UCSD-AML1 (cell line): ENCODE results near the gene P3H4.

Experiments used
- DNase-seq: peaks from one replicate; lab custom pipeline; 2025; ENCODE audit not compliant: unreplicated experiment; lab: John Stamatoyannopoulos, UW

P3H4 gene

GRCh38 chr17:41822216-41823140 lies 10.7 kb upstream of the P3H4 start:
- no peak for DNase-seq

- no peak for DNase-seq
Measured at GRCh38 chr17:41821776-41822175, 10.0 kb upstream of the P3H4 start.

GRCh38 chr17:41818024-41818423 lies 6.3 kb upstream of the P3H4 start:
- no peak for DNase-seq

GRCh38 chr17:41816637-41817320 lies 5.0 kb upstream of the P3H4 start:
- DNase-seq: no peak

- DNase-seq: no peak
Measured at GRCh38 chr17:41814195-41814594, 2.4 kb upstream of the P3H4 start.

GRCh38 chr17:41813699-41814124 lies 2.0 kb upstream of the P3H4 start:
- DNase-seq: no peak

- DNase-seq: no peak
Measured at GRCh38 chr17:41813152-41813680, 1.5 kb upstream of the P3H4 start.

GRCh38 chr17:41812381-41813151 lies 817 bp upstream of the P3H4 start, which contains the start of gene FKBP10:
FKBP10 (plus strand) TSS chr17:41813004; CDS start chr17:41813035, 31 bp downstream.
- DNase-seq: peak; percentile 80

- no peak for DNase-seq
Measured at GRCh38 chr17:41810659-41811548, 845 bp downstream of the P3H4 start.

GRCh38 chr17:41806685-41807445 lies 4.9 kb downstream of the P3H4 start:
- DNase-seq: no peak

- peak; percentile 46 for DNase-seq
Measured at GRCh38 chr17:41803049-41804020, 8.4 kb downstream of the P3H4 start.

- DNase-seq: peak; percentile 69
Measured at GRCh38 chr17:41801374-41802271, 10.1 kb downstream of the P3H4 start.

- DNase-seq: no peak
Measured at GRCh38 chr17:41800601-41801373, 11.0 kb downstream of the P3H4 start.

GRCh38 chr17:41799366-41799765 lies 12.4 kb downstream of the P3H4 start:
- DNase-seq: no peak

GRCh38 chr17:41797377-41797776 lies 14.4 kb downstream of the P3H4 start:
- DNase-seq: no peak

- no peak for DNase-seq
Measured at GRCh38 chr17:41796121-41796895, 15.4 kb downstream of the P3H4 start.
